Sigmoid colon (tissue), 4 donors: Measurements from ENCODE around the gene MDM4.

Experiments
- POLR2AphosphoS5 ChIP-seq, 4 donors: sonication (generic); formaldehyde crosslinking; IDR thresholded peaks; one replicate each; pipeline ENCODE4 v1.6.1; 2017; ENCODE audit warnings: antibody characterized with exemption in 4 of 4
- TF ChIP-seq, protein P1 (sequence below), 4 experiments: fragments of 450-650 bp in 3 of 4; fragments of 200-600 bp in 1 of 4; IDR thresholded peaks; one replicate each; pipeline ENCODE4 v1.5.1; 2016 to 2019; ENCODE audit warnings: antibody characterized with exemption in 4 of 4, mild to moderate bottlenecking in 3 of 4, moderate library complexity in 2 of 4

DNA sequence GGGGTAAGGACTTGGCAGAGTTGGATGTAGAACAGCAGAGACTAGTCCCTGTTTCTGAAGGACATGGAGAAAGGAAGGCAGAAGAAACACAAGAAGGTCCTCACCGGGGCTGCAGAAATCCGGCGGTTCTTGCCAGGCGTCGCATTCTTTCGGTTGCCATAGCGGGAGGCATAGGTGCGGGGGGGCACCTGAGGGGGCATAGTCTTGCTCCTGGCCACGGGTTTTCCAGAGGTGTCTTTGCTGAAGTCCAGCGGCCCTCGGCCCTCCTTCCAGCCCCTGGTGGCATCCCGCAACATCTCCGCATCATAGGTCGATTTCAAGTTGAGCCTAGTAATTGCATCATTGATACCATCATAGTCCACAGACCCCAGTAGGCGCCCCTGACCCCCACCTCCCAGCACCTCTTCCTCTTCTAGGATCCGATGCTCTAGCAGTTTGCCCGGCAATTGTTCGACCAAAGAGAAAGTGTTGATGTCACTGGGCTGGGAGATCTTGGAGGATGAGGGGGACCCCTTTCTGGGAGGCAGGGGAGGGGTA lies 47.4 kb upstream of the MDM4 start:
- no peak for TF ChIP-seq POLR2AphosphoS5 (IDR thresholded peaks at IDR 0.05)
- TF ChIP-seq, protein P1, sequence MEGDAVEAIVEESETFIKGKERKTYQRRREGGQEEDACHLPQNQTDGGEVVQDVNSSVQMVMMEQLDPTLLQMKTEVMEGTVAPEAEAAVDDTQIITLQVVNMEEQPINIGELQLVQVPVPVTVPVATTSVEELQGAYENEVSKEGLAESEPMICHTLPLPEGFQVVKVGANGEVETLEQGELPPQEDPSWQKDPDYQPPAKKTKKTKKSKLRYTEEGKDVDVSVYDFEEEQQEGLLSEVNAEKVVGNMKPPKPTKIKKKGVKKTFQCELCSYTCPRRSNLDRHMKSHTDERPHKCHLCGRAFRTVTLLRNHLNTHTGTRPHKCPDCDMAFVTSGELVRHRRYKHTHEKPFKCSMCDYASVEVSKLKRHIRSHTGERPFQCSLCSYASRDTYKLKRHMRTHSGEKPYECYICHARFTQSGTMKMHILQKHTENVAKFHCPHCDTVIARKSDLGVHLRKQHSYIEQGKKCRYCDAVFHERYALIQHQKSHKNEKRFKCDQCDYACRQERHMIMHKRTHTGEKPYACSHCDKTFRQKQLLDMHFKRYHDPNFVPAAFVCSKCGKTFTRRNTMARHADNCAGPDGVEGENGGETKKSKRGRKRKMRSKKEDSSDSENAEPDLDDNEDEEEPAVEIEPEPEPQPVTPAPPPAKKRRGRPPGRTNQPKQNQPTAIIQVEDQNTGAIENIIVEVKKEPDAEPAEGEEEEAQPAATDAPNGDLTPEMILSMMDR (IDR thresholded peaks at IDR 0.05) = no peak
